NCI-H2196 (cell line): Measurements from ENCODE around the gene TGM3.
A peak's percentile ranks its signal among the peaks of the same experiment; 100 is the strongest.

Source experiments
- DNase-seq: peaks from one replicate; lab custom pipeline; 2025; ENCODE audit not compliant: unreplicated experiment; lab: John Stamatoyannopoulos, UW

The TGM3 gene

DNA sequence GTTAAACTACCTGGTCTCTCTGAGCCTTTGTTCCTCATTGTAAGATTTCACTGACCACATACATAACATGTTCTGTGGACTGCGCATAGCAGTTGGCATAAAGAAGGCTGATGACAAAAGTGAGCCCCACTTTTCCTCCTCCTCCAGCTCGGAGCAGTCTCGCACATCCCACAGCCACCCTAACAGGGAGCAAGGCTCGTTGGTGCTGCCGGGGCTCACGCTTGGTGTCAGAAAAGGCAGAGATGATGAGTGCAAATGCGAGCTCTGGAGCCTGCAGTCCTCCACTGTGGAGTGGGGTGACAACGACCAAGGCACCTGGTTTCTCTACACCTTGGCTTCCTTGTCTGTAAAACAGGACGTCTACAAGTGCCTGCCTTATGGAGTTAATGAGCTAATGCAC, 9.7 kb downstream of the TGM3 start:
- DNase-seq = peak; percentile 54

DNA sequence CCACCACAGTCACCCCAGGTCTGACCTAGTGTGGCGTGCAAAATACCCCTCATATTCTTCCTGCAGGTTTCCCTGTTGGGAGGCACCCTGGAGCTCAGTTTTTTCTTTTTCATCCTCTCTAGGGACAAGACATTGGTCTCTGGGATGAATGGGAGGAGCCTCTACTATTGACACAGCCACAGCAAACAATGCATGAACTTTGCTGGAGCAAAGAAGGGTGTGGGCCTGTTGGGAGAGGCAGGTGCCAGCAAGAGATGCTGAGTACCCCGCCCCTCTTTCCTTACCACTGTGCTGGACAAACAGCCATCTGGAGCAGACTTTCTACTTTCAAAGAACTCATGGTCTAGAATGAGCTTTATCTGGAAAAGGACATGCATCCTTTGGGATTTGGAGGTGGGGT, 10.1 kb downstream of the TGM3 start:
- peak; percentile 73 for DNase-seq

DNA sequence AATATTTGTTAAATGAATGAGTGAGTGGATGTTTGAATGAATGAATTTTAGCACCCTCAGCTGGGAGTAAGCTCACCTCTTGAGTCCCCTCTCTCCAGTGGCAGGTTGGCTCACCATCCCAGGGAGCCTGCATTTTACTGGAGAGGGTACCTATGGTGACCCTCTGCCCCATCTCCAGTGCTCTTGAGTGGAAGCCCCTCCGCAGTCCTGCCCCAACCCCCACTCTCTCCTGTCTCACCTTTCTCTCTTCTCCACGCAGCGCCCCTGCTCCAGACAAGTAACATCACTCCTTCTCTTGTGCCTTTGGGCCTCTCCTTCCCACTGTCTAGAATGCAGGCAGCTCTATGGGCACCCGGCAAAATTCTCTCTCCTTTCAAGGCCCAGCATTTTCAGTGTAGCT, 11.3 kb downstream of the TGM3 start:
- DNase-seq = no peak

DNA sequence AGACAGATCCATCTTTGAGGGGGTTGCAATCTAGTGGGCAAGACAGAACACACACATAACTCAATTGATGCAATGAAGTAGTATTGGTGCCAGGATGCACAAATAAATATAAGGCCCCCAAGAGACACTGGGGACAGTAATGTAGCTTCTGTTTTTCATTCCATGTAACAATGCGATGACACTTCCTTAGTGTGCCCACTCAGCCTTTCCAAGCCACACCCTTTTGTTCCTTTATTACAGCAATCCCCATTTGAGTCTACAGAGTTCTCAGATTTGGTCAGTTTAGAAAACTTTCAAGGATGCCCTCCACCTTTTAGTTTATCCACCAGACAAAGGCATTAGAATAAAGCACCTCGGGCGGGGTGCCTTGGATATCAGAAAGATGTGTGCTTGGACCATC, 15.5 kb downstream of the TGM3 start:
- no peak for DNase-seq

DNA sequence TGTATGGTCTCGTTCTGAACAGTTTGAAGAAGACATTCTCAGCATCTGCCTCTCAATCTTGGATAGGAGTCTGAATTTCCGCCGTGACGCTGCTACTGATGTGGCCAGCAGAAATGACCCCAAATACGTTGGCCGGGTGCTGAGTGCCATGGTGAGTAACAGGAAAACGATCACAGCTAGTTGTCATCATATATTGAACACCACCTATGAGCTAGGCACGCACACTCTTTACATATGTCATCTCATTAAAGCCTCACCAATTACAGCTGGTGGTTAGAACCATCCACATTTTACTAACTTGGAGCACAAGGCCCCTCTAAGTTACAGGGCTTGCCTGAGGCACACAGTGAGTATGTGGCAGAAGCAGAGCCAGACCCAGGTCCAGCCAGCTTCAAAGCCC, 17.1 kb downstream of the TGM3 start:
- DNase-seq = no peak

DNA sequence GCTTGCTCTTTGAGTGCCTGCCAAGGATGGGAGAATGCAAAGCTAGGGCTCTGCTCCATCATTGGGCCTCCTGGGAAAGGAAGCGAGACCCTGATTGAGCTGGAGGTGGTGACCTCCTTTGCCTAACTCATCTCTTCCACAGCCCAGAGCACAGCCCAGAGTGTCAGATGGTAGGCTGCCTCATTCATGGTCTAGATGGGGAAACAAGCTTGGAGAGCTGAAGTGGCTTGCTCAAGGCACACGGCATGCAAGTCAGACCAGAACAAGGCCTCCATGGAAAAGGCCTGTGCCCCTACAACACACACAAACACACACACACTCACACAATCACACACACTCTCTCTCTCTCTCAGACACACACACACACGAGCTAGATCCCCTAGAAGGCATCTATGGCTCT, 17.5 kb downstream of the TGM3 start:
- DNase-seq = no peak

DNA sequence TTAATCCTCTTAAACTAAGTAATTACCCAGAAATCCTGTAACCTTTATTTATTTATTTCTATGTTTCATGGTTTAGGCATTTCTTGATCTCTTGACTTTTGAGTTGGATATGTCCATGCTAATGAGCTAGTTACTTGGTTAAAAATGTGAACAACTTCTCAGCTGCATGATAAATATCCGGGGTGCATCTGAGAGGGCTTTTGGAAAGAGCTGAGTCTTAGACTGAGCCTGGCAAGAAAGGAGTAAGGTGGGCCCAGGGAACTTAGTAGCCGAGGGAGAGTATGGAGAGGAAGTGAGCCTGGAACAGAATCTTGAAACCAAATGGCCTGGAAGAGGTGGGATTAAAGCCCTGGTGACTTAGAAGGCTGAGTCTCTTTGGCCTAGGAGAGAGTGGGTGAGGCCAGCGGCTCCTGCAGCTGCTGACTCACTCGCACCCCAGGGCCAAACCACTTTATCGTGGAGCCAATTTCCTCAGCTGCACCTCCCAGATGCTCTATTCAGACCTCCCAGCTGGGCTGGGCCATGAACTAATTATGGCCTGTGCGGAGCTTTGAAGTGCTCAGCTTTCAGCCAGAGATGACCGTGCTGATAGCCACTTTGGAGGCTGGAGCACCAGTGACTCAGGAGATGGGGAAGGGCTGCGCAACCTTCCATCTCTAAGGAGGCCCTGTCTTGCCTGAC, 19.1 kb downstream of the TGM3 start:
- peak; percentile 71 for DNase-seq

DNA sequence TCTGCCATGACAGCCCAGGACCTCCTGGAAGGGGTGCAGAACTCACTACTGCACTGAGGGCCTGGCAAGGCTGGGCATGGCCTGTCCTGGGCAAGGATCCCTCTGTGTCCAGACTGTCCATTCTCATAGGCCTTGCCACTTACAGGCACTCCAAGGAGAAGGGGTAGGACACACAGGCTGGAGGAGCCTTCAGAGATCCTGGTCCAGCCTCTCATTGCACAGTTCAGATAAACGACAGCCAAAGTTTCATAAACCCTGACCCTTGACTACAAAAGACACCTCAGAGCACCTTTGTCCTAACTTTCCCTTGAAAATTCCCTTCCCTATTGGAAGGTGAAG, 19.6 kb downstream of the TGM3 start:
- DNase-seq = no peak

DNA sequence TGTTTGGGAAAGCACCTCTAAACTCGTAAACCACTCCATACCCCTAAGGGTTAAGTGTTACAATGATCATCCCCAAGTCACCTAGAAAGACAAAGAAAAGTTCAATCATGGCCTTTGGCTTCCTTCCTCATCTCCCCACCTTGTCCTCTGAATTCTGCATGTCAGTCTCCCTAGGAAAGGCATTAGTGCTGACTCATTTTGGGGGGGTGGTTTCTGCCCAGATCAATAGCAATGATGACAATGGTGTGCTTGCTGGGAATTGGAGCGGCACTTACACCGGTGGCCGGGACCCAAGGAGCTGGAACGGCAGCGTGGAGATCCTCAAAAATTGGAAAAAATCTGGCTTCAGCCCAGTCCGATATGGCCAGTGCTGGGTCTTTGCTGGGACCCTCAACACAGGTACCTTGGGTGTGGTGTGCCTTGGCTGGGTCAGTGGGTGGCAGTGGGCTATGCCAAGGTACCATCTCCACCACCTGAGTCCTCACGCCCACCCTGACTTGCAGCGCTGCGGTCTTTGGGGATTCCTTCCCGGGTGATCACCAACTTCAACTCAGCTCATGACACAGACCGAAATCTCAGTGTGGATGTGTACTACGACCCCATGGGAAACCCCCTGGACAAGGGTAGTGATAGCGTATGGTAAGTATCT, 21.2 kb downstream of the TGM3 start:
- no peak for DNase-seq

DNA sequence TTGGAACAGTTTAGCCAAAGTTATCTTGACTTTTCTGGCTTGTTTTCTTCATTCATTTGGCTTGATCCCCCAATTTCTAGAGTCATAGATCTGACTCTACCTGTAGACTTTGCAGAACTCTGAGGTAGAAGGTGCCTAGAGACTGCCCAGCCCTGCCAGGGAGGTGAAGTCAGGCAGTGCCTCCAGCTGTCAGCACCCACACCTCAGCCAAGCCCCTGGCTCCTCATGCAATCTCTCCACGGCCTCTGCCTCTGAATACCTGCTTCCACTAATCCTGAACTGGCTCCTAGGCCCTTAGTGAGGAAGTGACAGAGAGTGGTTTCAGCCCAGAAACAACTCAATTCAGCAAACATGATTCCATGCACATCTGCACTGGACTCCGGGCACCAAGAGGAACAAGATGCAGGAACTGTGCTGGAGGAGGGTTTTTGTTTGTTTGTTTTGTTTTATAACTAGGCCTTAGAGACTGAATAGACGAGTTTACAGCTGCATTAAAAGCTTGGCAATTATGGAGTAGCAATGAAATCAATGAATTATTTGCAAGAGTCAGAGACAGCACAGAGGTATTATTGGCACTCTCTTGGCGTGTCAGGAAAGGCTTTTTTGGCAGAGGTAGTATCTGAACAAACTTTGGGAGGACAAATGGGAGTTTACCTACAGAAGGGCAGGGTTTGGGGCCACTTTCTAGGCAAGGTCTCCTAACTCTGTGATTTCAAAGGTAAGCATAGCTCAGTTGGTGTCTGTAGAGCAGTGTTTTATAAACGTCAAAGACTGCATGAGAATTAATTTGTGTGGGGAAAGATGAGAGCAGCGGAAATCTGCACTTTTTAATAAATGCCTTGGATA, 25.2 kb downstream of the TGM3 start:
- DNase-seq = no peak

DNA sequence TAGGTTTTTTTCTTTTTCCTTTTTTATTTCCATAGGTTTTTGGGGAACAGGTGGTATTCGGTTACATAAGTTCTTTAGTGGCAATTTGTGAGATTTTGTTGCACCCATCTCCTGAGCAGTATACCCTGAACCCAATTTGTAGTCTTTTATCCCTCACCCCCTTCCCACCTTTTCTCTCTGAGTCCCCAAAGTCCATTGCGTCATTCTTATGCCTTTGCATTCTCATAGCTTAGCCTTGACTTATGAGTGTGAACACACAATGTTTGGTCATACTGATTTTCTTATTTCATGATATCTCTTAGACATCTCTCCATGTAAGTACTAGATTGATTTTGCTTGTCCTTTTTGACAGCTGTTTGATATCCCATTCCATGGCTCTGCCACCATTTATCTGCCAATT, 27.2 kb downstream of the TGM3 start:
- DNase-seq = no peak

DNA sequence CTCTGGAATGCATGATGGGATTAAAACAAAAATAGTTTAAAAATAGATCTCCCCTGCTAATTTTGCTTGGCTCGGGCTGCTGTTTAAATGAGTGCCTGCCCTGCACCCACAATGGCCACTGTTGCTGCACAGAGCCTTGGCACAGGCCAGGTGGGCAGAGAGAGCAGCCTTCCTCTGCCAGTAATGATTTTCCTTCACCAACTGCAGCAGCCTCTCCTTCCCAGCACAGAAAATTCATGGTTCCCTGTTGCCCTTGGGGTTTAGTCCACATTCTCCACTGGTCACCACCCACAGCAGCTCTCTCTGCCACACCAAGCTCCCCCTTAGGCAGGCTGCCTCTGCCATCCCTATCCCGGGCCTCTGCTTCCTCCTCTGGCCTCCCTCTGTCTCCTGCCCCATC, 30.2 kb downstream of the TGM3 start:
- no peak for DNase-seq

DNA sequence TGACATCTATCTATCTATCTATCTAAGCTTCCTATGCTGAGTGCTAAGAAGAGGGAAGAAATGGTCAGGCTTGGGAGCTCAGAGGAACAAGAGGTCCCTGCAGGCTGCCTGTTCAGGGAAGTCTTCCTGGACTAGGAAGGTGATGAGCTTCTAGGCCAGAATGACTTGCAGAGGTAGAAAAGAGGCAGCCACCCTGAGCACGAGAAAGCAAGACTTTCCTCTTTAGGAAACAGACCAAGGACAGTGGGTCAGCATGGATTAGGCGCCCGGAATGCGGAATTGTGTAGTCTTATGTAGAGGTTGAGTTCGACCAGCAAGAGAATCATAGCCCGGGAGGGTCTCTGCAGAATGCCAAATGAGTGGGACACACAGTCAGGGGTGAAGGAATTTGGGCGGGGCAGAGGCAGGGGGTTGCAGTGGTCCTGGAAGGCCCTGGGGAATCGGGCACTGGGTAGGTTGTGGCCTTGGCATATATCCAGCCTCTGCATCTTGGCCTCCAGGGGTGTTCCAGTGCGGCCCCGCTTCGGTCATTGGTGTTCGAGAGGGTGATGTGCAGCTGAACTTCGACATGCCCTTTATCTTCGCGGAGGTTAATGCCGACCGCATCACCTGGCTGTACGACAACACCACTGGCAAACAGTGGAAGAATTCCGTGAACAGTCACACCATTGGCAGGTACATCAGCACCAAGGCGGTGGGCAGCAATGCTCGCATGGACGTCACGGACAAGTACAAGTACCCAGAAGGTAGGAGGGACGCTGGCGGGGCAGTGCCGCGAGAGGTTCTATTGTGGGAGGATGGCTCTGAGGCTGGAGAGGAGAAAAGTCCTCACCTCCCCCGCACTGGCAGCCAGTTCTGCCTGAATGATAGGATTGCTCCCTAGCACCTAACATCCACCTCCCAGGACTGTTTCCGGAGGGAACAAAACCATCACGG, 32.1 kb downstream of the TGM3 start:
- DNase-seq = no peak

DNA sequence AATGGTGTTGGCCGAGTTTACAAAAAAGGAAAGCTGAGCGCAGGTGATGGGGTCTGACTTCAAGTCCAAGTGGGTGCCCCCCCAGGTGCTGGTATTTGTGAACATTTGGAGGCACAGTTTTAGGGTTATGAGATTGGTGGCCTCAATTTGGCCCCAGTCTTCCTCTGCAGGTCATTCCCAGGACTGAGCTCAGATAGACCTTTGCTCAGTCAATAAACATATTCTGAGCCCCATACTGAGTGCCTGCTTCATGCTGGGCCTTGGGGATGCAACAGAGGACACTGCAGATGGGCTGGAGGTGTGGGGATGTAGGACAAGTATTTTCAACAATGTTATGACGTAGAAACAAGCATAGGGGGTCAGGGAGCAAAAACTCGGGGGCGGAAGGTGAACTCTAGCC, 33.5 kb downstream of the TGM3 start:
- no peak for DNase-seq

DNA sequence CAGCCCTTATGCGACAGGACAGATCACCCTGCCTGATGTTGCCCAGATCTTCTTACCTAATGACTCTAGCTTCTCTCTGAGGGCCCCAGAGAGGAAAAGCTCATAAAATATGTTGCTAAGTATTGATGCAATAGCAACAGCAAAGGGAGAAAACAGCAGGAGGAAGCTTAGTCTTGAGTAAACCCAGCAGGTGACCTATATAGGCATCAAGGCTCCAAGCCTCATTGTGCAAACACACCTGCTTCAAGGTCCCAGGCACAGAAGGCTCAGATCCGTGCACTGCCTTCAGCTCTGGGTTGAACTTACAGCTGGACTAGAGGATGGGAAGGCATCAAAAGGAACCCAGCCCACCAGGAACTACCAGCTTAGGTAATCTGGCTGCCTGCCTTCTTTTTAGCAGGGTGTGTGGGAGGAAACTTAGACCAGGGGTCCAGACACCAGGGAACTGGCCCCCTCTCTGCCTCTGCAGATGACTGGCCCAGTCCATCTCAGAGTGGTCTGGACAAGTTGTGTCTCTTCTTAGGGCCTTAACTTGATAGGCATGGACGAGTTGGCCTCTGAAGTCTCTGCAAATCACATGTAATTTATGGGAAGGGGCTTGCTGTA, 34.4 kb downstream of the TGM3 start:
- DNase-seq = peak; percentile 89

DNA sequence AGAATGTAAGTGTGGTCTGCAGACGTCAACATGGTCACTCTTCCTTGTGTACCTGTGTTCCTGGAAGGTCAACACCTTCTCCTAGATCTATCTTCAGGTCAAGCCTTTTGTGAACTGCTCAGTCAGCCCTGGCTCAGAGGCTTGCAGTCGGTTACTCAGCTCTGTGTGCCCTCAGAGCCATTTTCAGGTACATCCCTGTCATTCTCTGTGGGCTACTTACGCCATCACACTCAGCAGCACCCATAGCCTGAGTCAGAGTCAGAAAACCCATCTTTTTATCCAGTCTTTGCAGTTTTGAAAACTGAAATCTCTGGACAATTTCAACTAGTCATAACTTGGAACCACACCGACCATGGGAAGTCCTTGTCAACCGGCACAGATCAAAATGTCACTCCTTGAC, 35.3 kb downstream of the TGM3 start:
- no peak for DNase-seq

DNA sequence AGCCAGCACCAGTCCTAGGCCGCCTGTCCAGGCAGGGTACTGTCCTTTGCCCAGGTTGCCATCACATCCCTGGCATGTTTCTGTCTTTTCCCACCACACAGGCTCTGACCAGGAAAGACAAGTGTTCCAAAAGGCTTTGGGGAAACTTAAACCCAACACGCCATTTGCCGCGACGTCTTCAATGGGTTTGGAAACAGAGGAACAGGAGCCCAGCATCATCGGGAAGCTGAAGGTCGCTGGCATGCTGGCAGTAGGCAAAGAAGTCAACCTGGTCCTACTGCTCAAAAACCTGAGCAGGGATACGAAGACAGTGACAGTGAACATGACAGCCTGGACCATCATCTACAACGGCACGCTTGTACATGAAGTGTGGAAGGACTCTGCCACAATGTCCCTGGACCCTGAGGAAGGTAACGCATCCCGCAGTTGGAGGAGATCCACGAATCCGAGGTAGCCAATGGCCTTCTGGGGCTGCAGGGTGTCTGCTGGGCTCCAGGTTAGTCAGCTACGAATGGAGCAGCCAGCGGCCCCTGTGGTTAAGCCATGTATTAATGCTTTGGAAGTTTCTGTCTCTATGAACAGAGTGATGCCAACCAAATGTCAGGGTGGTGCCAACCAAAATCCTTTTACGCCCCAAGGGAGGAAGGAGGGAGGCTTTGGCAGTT, 36.2 kb downstream of the TGM3 start:
- no peak for DNase-seq

DNA sequence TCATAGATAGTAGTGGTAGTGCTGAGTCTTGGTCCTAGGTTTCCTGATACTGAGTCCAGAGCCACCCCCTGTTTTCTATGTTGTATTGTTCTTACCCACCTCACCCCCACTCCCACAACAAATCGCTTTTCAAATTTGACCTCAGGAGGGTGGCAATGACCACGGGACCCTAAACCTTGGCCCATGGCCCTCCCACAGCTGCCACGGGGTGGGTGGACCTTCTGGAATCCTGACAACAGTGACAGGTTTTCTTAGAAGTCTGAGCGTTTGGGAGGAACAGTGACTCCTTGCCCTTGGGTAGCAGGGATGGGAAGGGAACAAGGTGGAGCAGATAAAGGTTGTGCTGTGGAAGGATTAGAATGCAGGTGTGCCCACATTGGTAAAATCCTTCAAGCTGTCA, 36.9 kb downstream of the TGM3 start:
- no peak for DNase-seq

DNA sequence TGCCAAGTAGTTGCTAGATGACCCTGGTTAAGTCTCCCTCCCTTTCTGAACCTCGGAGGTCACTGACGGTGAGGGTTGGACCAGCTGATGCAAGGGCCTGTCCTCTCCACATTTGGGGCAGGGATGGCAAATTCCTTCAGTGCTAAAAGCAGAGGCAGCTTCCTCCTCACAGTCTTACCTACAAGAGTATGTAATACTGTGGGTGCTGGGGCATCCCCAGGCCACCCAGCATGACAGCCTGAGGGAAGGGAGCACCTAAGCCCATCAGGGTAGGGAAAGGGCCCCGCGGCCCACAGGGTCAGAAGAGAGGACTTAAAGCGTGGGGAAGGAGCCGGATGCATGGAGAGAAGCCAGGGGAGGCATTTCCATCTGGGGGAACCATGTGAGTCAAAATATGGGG, 38.0 kb downstream of the TGM3 start:
- no peak for DNase-seq
